HepG2 (cell line): ENCODE measurements around the gene GSK3B.

Experiments used
- ATF7 ChIP-seq, 2 experiments: fragments of 450-650 bp in 1 of 2; sonication (generic) in 1 of 2; formaldehyde crosslinking in 1 of 2; IDR thresholded peaks; 2 replicates each; pipeline versions ENCODE4 v1.4.0 to v1.6.1; 2016 to 2020; ENCODE audit warnings: antibody characterized with exemption in 1 of 2, mild to moderate bottlenecking in 1 of 2, missing genetic modification reagents in 1 of 2
- ELF1 ChIP-seq: sonication (generic); formaldehyde crosslinking; IDR thresholded peaks from 2 replicates; pipeline ENCODE4 v1.4.0; 2020; ENCODE audit warnings: missing genetic modification reagents
- HOXA5 ChIP-seq: sonication (generic); formaldehyde crosslinking; IDR thresholded peaks from 2 replicates; pipeline ENCODE4 v1.4.0; 2020; ENCODE audit warnings: missing genetic modification reagents
- ZC3H4 ChIP-seq: sonication (generic); formaldehyde crosslinking; IDR thresholded peaks from 2 replicates; pipeline ENCODE4 v1.4.0; 2020; ENCODE audit warnings: missing genetic modification reagents, borderline replicate concordance
- TF ChIP-seq, protein P1 (sequence below): sonication (generic); formaldehyde crosslinking; IDR thresholded peaks from 2 replicates; pipeline ENCODE4 v1.8.1; 2022; ENCODE audit warnings: mild to moderate bottlenecking, missing genetic modification reagents
- TF ChIP-seq, protein P2 (sequence below): sonication (generic); formaldehyde crosslinking; IDR thresholded peaks from 2 replicates; pipeline ENCODE4 v1.5.0; 2020; ENCODE audit warnings: mild to moderate bottlenecking, missing genetic modification reagents, moderate library complexity

DNA sequence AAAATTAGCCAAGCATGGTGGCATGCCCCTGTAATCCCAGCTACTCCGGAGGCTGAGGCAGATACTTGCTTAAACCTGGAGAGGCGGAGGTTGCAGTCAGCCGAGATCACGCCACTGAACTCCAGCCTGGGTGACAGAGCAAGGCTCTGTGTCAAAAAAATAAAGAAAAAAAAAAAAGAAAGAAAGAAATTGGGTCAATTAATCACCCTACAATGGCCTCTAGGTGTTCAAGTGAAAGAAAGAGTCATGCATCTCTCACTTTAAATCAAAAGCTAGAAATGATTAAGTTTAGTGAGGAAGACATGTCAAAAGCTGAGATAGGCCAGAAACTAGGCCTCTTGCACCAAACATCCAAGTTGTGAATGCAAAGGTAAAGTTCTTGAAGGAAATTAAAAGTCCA is 44.9 kb upstream of the GSK3B start:
- TF ChIP-seq ZC3H4 (CRISPR knock-in tag) (no peak), HOXA5 (no peak), ELF1 (CRISPR knock-in tag) (no peak), ATF7 (IDR thresholded peaks at IDR 0.05) (no peak), ATF7 (CRISPR knock-in tag; IDR thresholded peaks at IDR 0.05) (no peak)
- TF ChIP-seq, protein P1, sequence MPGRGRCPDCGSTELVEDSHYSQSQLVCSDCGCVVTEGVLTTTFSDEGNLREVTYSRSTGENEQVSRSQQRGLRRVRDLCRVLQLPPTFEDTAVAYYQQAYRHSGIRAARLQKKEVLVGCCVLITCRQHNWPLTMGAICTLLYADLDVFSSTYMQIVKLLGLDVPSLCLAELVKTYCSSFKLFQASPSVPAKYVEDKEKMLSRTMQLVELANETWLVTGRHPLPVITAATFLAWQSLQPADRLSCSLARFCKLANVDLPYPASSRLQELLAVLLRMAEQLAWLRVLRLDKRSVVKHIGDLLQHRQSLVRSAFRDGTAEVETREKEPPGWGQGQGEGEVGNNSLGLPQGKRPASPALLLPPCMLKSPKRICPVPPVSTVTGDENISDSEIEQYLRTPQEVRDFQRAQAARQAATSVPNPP (CRISPR knock-in tag) = no peak
- TF ChIP-seq, protein P2, sequence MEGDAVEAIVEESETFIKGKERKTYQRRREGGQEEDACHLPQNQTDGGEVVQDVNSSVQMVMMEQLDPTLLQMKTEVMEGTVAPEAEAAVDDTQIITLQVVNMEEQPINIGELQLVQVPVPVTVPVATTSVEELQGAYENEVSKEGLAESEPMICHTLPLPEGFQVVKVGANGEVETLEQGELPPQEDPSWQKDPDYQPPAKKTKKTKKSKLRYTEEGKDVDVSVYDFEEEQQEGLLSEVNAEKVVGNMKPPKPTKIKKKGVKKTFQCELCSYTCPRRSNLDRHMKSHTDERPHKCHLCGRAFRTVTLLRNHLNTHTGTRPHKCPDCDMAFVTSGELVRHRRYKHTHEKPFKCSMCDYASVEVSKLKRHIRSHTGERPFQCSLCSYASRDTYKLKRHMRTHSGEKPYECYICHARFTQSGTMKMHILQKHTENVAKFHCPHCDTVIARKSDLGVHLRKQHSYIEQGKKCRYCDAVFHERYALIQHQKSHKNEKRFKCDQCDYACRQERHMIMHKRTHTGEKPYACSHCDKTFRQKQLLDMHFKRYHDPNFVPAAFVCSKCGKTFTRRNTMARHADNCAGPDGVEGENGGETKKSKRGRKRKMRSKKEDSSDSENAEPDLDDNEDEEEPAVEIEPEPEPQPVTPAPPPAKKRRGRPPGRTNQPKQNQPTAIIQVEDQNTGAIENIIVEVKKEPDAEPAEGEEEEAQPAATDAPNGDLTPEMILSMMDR (CRISPR knock-in tag) = no peak
